Suprapubic skin (tissue), 4 donors: ENCODE results near the gene RXYLT1. TPM values are rescaled to one million over a fixed set of nuclear protein-coding genes. Genes with fewer than 3 reads are reported as not detected.
"Not testable (repeated sequence)": the region's sequence is repeated elsewhere in the genome, so short reads cannot be mapped to it uniquely, and the experiment has no call there.

Source experiments
- DNase-seq, 2 donors: peaks; one replicate each; pipeline ENCODE4 v3.0.0-alpha.2; 2019; ENCODE audit warnings: low spot score in 2 of 2
- H3K27ac ChIP-seq: fragments of 200-600 bp; sonication (generic); one replicate; pipeline ENCODE4 v1.5.1; 2019
- H3K27me3 ChIP-seq: fragments of 200-600 bp; sonication (generic); one replicate; pipeline ENCODE4 v1.5.1; 2019
- H3K36me3 ChIP-seq: fragments of 200-600 bp; sonication (generic); one replicate; pipeline ENCODE4 v1.5.1; 2019
- H3K4me1 ChIP-seq: fragments of 200-600 bp; sonication (generic); one replicate; pipeline ENCODE4 v1.5.1; 2019
- H3K4me3 ChIP-seq: fragments of 200-600 bp; sonication (generic); one replicate; pipeline ENCODE4 v1.5.1; 2019; ENCODE audit warnings: mild to moderate bottlenecking
- H3K9me3 ChIP-seq: fragments of 200-600 bp; sonication (generic); one replicate; pipeline ENCODE4 v1.5.1; 2019
- EP300 ChIP-seq: sonication (generic); formaldehyde crosslinking; IDR thresholded peaks from one replicate; pipeline ENCODE4 v1.6.1; 2017; ENCODE audit warnings: antibody characterized with exemption
- POLR2A ChIP-seq, 2 donors: fragments of 450-650 bp; IDR thresholded peaks; one replicate each; pipeline ENCODE4 v1.6.1; 2017; ENCODE audit warnings: antibody characterized with exemption in 2 of 2, mild to moderate bottlenecking in 2 of 2, moderate library complexity in 2 of 2
- POLR2AphosphoS5 ChIP-seq, 3 donors: sonication (generic); formaldehyde crosslinking; IDR thresholded peaks; one replicate each; pipeline ENCODE4 v1.6.1; 2017; ENCODE audit warnings: antibody characterized with exemption in 3 of 3
- WGBS: methylation state at CpG from one replicate; pipeline ENCODE4 v1.1.5; 2018; 5-methylcytosine and 5-hydroxymethylcytosine counted together
- total RNA-seq, 4 donors: library from RNA; depleted of rRNA; stranded (reverse); fragments of >200 nt; gene quantifications; one replicate each; pipeline ENCODE4 v1.1.0, GENCODE V29; 2016
- TF ChIP-seq, protein P1 (sequence below), 2 donors: fragments of 200-600 bp in 1 of 2; fragments of 450-650 bp in 1 of 2; sonication (generic) in 1 of 2; IDR thresholded peaks; one replicate each; pipeline ENCODE4 v1.5.1; 2016 to 2019; ENCODE audit warnings: antibody characterized with exemption in 2 of 2, mild to moderate bottlenecking in 1 of 2, moderate library complexity in 1 of 2

The RXYLT1 gene
- total RNA-seq, 4 donors from 2014 or later = 11.7 to 17.5 (median 13.0) TPM

DNA sequence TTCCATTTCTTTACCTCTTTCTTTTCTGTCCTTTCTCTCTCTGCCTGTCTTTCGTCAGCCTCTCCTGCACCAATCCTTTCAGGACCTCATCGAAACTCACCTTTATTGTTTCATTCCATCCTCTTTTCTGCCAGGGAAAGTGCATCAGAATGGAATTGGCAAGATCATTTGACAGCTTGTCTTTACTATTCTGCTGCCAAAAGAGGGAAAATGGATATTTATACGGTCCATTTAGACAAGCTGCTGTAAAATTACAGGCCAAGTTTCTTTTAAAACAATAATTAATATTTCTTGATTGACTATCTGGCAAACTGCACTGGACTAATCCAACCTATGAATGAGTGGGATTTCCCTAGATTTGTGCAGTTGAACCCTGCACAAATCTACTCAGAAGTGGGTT is 57.2 kb downstream of the RXYLT1 start:
- 72% methylated on average over 3 of the region's 3 CpGs for WGBS
- H3K27me3 ChIP-seq = no peaks in the 10 kb centered on the region
- no peaks in the 10 kb centered on the region for H3K36me3 ChIP-seq
- no peak for DNase-seq
- TF ChIP-seq, protein P1, sequence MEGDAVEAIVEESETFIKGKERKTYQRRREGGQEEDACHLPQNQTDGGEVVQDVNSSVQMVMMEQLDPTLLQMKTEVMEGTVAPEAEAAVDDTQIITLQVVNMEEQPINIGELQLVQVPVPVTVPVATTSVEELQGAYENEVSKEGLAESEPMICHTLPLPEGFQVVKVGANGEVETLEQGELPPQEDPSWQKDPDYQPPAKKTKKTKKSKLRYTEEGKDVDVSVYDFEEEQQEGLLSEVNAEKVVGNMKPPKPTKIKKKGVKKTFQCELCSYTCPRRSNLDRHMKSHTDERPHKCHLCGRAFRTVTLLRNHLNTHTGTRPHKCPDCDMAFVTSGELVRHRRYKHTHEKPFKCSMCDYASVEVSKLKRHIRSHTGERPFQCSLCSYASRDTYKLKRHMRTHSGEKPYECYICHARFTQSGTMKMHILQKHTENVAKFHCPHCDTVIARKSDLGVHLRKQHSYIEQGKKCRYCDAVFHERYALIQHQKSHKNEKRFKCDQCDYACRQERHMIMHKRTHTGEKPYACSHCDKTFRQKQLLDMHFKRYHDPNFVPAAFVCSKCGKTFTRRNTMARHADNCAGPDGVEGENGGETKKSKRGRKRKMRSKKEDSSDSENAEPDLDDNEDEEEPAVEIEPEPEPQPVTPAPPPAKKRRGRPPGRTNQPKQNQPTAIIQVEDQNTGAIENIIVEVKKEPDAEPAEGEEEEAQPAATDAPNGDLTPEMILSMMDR (IDR thresholded peaks at IDR 0.05) = no peak
- no peak for TF ChIP-seq POLR2A (IDR thresholded peaks at IDR 0.05)
- no peak for TF ChIP-seq POLR2AphosphoS5 (IDR thresholded peaks at IDR 0.05)
- TF ChIP-seq EP300 = no peak
- H3K4me1 ChIP-seq = no peaks in the 10 kb centered on the region
- no peaks in the 10 kb centered on the region for H3K9me3 ChIP-seq
- H3K4me3 ChIP-seq = no peak overlapping the region
- H3K27ac ChIP-seq = no peak overlapping the region

DNA sequence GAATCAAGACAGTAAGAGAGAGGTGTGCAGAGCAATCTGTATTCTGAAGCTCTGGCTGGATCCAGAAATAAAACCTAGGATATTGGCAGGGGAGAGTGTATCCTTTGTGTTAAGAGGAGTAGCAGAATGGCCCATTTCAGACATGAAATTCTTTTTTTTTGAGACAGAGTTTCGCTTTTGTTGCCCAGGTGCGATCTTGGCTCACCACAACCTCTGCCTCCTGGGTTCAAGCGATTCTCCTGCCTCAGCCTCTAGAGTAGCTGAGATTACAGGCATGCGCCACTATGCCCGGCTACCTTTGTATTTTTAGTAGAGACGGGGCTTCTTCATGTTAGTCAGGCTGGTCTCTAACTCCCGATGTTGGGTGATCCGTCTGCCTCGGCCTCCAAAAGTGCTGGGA is 58.7 kb downstream of the RXYLT1 start:
- 95% methylated on average over 9 of the region's 9 CpGs for WGBS
- no peak for DNase-seq
- H3K27ac ChIP-seq = no peak overlapping the region
- peaks cover 5% of the 10 kb centered on the region for H3K4me1 ChIP-seq
- TF ChIP-seq, protein P1 (IDR thresholded peaks at IDR 0.05) = no peak
- no peak for TF ChIP-seq POLR2A (IDR thresholded peaks at IDR 0.05)
- no peak for TF ChIP-seq EP300
- TF ChIP-seq POLR2AphosphoS5 (IDR thresholded peaks at IDR 0.05) = no peak
- H3K4me3 ChIP-seq = no peak overlapping the region
- no peaks in the 10 kb centered on the region for H3K9me3 ChIP-seq
- H3K36me3 ChIP-seq = no peaks in the 10 kb centered on the region
- H3K27me3 ChIP-seq = no peaks in the 10 kb centered on the region

DNA sequence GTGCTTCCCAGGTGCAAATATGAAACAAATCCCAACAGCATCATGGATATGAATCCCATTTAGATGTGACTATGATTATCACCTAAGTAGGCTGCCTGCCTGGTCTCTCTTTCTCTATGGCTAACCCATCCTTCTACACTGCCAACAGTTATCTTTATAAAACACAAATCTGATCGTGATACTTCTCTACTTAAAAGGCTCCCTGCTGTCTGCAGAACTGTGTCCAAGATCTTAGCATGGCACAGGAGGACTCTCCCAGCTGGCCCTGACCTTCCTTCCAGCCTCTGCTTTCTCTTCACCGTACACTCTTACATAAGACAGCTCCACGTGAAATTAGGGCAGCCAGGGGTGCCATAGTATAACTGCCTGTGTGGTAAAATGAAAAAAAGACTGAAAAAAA is 61.3 kb downstream of the RXYLT1 start:
- Histone ChIP-seq H3K4me1 (peaks cover 10% of the 10 kb centered on the region), H3K9me3 (no peaks in the 10 kb centered on the region), H3K27me3 (no peaks in the 10 kb centered on the region), H3K4me3 (no peak overlapping the region), H3K27ac (no peak overlapping the region), H3K36me3 (no peaks in the 10 kb centered on the region)
- TF ChIP-seq, protein P1 (IDR thresholded peaks at IDR 0.05) = no peak
- TF ChIP-seq POLR2AphosphoS5 (IDR thresholded peaks at IDR 0.05) = no peak
- no peak for TF ChIP-seq EP300
- no peak for TF ChIP-seq POLR2A (IDR thresholded peaks at IDR 0.05)
- DNase-seq = no peak
- 54% methylated on average over 3 of the region's 3 CpGs for WGBS

DNA sequence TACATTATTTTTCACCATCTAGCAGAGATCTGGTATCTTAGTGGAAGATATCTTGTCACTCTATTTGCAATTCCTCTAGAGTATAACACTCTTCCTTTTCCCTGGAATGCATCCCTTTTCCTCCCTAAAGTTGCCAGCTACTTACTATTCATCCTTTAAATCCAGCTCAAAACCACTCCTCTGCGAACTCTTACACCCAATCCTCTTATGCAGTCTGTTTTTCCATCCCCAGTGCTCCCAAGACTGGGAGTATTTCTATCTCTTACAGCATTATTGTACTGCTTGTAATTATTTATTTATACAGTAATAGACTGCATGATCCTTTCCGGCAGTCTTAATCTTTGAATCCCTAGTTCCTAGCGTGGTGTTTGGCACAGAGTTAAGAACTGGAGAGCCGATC is 61.9 kb downstream of the RXYLT1 start:
- H3K27me3 ChIP-seq = no peaks in the 10 kb centered on the region
- H3K36me3 ChIP-seq = no peaks in the 10 kb centered on the region
- DNase-seq = no peak
- no peaks in the 10 kb centered on the region for H3K9me3 ChIP-seq
- H3K27ac ChIP-seq = no peak overlapping the region
- H3K4me1 ChIP-seq = peaks cover 15% of the 10 kb centered on the region
- WGBS = 68% methylated on average over 4 of the region's 4 CpGs
- no peak for TF ChIP-seq EP300
- TF ChIP-seq POLR2AphosphoS5 (IDR thresholded peaks at IDR 0.05) = no peak
- TF ChIP-seq, protein P1 (IDR thresholded peaks at IDR 0.05) = no peak
- TF ChIP-seq POLR2A (IDR thresholded peaks at IDR 0.05) = no peak
- H3K4me3 ChIP-seq = no peak overlapping the region

DNA sequence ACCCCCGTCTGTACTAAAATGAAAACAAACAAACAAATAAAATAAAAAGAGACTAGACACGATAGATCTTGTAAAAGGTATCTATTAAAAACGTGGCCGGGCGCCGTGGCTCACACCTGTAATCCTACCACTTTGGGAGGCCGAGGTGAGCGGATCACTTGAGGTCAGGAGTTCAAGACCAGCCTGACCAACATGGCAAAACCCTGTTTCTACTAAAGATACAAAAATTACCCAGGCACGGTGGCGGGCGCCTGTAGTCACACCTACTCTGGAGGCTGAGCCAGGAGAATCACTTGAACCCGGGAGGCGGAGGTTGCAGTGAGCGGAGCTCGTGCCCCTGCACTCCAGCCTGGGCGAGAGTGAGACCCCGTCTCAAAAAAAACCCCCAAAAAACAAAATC is 63.0 kb downstream of the RXYLT1 start:
- not testable (repeated sequence) for H3K27ac ChIP-seq, H3K4me3 ChIP-seq, H3K27me3 ChIP-seq, DNase-seq, H3K9me3 ChIP-seq, H3K36me3 ChIP-seq
- H3K4me1 ChIP-seq = peaks cover 20% of the 10 kb centered on the region
- WGBS = 93% methylated on average over 17 of the region's 17 CpGs

DNA sequence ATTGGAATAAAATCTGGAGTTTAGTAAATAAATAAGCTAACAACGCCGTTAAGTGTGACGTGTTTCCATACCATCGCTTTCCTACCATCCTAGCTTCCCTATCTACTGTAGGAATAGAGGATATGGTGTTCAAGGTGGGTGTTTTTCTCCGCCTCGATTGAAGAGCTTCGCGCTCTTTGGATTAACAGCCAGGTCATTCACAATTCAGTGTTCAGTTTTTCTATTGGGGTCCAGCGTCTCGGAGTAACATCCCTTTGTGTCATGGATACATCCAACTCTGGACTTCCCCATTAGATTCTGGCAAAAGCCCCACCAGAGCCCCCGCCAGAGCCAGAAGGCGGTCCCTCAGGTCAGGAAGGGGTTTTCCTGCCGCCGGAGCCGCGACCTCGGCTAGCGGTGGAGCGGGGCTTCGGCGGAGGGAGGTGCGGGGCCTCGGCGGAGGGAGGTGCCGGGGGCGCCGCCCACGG is 63.6 kb downstream of the RXYLT1 start:
- TF ChIP-seq, protein P1 (IDR thresholded peaks at IDR 0.05) = no peak
- no peak for TF ChIP-seq EP300
- no peak for TF ChIP-seq POLR2A (IDR thresholded peaks at IDR 0.05)
- no peak for TF ChIP-seq POLR2AphosphoS5 (IDR thresholded peaks at IDR 0.05)

More for the DNA sequence above, 63.6 kb downstream of the RXYLT1 start:
- 29% methylated on average over 10 of the region's 28 CpGs for WGBS
- H3K36me3 ChIP-seq = no peaks in the 10 kb centered on the region
- H3K9me3 ChIP-seq = no peaks in the 10 kb centered on the region
- DNase-seq = peak in 1 of 2 donors; percentile 80
- peaks cover 20% of the 10 kb centered on the region for H3K4me1 ChIP-seq
- peak overlapping the region; percentile 77 for H3K4me3 ChIP-seq
- H3K27me3 ChIP-seq = no peaks in the 10 kb centered on the region
- peak overlapping the region; percentile 92 for H3K27ac ChIP-seq
